Left lobe of liver (tissue), 1 donor: ENCODE results near the gene HCK. TPM values are rescaled to one million over a fixed set of nuclear protein-coding genes. Genes with fewer than 3 reads are reported as not detected.

ENCODE experiments used
- total RNA-seq: library from RNA; stranded (reverse); gene quantifications from one replicate; pipeline ENCODE4 v1.2.1, GENCODE V29; 2021
- donor health status: DM: no; HTN: yes; CAD: no.

HCK gene
- total RNA-seq, 1 donor from 2014 or later = 3.7 TPM

Other genes starting within 250 kb of the HCK start
- not detected for gene MYLK2, start 232.9 kb upstream of the HCK start, total RNA-seq
- gene FOXS1, start 206.6 kb upstream of the HCK start, total RNA-seq = not detected
- 0.38 TPM for gene DUSP15, start 181.7 kb upstream of the HCK start, total RNA-seq
- not detected for gene TTLL9, start 181.6 kb upstream of the HCK start, total RNA-seq
- gene PDRG1, start 100.2 kb upstream of the HCK start, total RNA-seq = 5.1 TPM
- not detected for gene XKR7, start 84.1 kb upstream of the HCK start, total RNA-seq
- gene CCM2L, start 41.8 kb upstream of the HCK start, total RNA-seq = 1.5 TPM
- 25.3 TPM for gene TM9SF4, start 57.5 kb downstream of the HCK start, total RNA-seq
- 2.8 TPM for gene PLAGL2, start 155.5 kb downstream of the HCK start, total RNA-seq
- gene POFUT1, start 155.6 kb downstream of the HCK start, total RNA-seq = 39.2 TPM
- gene KIF3B, start 225.4 kb downstream of the HCK start, total RNA-seq = 19.3 TPM